ENCODE data around the gene ALAS2.
A peak's percentile ranks its signal among the peaks of the same experiment; 100 is the strongest.

ALAS2 gene

DNA sequence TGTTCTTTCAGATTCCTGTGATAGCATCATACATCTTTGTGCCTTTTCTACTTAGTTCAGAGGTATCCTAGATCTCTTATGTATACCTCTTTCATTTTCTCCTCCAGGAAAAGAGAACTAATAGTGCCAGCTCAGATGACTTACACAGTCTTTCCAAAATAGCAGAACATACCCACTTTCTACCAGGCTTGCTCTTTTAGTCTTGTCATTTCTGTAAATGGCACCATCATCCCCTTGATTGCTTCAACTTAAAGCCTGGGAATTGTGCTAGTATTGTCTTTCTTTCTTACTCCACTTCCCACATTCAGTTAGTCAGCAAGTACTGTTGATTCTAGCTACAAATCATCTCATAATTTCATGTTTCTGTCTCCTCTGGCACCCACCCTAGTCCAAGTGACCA is 25.5 kb downstream of the ALAS2 start:
- no peak for DNase-seq (ENCODE audit: low read depth)
- H3K4me3 ChIP-seq (ENCODE audit: low read depth, low read length), result no peak overlapping the region
- TF ChIP-seq, protein P1, sequence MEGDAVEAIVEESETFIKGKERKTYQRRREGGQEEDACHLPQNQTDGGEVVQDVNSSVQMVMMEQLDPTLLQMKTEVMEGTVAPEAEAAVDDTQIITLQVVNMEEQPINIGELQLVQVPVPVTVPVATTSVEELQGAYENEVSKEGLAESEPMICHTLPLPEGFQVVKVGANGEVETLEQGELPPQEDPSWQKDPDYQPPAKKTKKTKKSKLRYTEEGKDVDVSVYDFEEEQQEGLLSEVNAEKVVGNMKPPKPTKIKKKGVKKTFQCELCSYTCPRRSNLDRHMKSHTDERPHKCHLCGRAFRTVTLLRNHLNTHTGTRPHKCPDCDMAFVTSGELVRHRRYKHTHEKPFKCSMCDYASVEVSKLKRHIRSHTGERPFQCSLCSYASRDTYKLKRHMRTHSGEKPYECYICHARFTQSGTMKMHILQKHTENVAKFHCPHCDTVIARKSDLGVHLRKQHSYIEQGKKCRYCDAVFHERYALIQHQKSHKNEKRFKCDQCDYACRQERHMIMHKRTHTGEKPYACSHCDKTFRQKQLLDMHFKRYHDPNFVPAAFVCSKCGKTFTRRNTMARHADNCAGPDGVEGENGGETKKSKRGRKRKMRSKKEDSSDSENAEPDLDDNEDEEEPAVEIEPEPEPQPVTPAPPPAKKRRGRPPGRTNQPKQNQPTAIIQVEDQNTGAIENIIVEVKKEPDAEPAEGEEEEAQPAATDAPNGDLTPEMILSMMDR (IDR thresholded peaks at IDR 0.05; ENCODE audit: control insufficient read depth, extremely low read depth, insufficient read depth), result no peak

DNA sequence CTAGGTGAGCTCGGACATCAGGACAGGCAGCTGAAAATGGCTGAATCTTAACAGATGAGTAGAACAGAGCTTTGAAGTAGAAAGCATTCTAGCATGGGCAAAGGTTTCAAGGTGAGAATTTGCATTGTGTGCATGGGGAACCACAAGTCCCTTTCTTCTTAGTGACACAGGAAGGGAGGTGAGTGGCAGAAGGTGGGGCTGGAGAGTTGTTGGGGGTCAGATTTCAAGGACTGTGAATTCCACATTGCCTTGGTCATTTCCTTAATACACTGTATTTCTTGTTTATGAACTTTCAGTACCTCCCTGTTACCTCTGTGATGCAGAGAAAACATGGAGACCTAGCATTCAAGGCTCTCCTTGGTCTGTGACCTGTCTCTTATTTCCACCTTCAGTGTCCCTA is 26.5 kb downstream of the ALAS2 start:
- TF ChIP-seq, protein P1 (IDR thresholded peaks at IDR 0.05; ENCODE audit: control insufficient read depth, extremely low read depth, insufficient read depth), result no peak
- no peak for DNase-seq (ENCODE audit: low read depth)
- H3K4me3 ChIP-seq (ENCODE audit: low read depth, low read length), result no peak overlapping the region

DNA sequence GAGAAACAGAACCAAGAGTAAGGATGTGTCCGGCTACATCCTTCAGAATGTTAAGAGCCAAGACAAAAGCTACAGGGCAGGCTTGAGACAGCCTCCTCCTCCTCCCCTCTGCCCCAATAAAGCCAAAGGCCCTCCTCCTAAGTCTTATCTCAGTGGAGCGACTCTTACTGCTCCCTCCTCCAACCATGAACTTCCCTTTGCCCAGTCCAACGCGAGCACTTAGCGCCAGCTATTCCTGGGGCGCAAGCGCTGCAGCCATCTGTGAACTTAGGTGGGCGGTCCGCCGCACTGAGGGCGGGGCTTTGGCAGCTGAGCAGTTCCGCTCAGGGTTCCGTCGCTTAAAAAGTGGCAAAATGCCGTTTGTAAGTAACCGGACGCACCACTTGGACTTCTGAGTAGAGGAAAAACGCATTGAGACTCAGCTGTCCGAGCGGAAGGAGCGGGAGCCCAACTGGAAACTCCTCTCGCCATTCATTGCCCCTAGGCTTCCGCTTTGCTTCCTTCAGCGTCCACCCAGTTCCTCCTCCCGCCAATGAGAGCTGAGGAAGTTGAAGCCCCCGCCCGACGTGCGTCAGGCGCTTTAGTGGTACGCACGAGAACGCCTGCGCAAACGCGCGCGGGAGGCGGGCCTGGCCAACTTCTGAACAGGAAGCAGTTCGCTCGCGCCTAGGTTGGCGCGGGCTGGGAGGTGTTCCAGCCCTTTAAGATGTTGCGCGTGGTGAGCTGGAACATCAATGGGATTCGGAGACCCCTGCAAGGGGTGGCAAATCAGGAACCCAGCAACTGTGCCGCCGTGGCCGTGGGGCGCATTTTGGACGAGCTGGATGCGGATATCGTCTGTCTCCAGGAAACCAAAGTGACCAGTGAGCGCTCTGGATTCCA is 30.8 kb downstream of the ALAS2 start, which contains the start of gene APEX2:
APEX2 (plus strand) TSS at position 647 of the 882 bp plus-strand sequence; CDS start at position 707, 60 bp downstream.
- DNase-seq (ENCODE audit: low read depth), result peak; percentile 89
- TF ChIP-seq, protein P1 (IDR thresholded peaks at IDR 0.05; ENCODE audit: control insufficient read depth, extremely low read depth, insufficient read depth), result no peak
- H3K4me3 ChIP-seq (ENCODE audit: low read depth, low read length), result peak within 1 kb of the TSS; percentile 60

DNA sequence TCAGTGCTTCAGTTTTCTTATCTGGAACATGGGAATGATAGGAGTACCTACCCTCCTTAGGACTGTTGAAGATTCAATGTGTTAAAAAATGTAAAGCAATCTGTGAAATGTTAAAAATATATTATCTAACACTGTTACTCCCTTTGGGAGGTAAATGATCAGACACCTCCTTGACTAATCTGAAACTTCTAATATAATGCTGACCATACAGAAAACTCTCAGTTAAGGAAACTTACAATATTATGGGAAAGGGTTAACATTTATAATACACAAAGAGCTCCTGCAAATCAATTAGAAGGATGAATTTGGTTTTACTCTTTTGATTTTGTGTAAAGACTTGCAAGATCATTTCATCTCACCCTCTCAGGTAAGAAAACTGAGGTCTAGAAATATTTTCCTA is 35.2 kb downstream of the ALAS2 start:
- DNase-seq (ENCODE audit: low read depth), result no peak
- no peak overlapping the region for H3K4me3 ChIP-seq (ENCODE audit: low read depth, low read length)
- TF ChIP-seq, protein P1 (IDR thresholded peaks at IDR 0.05; ENCODE audit: control insufficient read depth, extremely low read depth, insufficient read depth), result no peak

DNA sequence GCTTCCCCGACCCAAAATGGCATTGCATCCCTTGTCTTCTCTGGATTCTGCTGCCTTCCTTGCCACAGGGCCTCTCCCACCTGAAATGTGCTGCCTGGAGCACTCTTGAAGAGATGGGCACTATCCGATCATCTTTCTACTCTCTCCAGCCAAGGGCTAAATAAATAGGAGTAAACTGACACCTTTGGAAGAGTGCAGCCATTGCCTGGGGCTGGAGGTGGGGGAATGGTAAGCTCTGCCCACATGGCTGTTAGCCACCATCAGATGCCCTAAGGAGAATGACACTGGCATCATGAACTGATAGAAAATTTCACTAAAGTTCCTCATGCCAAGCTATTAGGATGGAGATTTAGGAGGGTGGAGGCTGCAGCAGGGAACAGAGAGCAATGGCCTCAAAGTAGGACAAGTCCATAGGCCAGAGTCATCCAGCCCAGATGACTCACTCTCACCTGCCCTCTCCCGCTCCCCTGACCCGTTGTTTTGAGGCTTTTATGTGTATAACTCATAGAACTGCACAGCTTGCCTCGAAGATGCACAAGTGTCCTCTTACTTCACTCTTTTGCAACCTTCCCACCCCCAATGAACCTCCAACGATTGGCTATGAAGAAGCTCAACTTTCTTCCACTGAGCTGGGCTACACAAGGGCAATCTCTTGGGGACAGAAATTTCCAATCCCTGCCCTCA is 36.0 kb downstream of the ALAS2 start:
- TF ChIP-seq, protein P1 (IDR thresholded peaks at IDR 0.05; ENCODE audit: control insufficient read depth, extremely low read depth, insufficient read depth), result no peak
- DNase-seq (ENCODE audit: low read depth), result no peak
- H3K4me3 ChIP-seq (ENCODE audit: low read depth, low read length), result no peak overlapping the region

DNA sequence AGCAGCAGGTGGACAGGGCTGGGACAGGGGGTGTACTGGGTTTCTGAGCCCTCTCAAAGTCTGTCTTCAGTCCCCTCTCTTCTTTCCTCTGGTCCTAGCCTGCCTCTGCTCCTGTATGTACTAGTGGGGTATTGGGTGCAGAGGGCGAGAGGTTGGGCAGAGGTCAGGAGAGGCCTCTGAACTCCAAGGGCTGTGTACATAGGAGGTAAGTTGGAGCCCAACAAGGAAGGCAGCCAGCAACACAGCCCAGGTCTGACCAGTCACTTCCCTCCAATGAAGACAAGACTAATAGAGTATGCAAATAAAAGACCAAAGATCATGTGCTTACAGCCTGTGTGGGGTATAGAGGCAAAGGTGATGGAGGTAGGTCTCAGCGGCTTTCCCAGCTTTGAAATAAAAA is 36.7 kb downstream of the ALAS2 start, which contains the start of gene PFKFB1:
PFKFB1 (minus strand) TSS at position 90 of the 400 bp plus-strand sequence. CDS start 181 bp downstream, outside the sequence.
- TF ChIP-seq, protein P1 (IDR thresholded peaks at IDR 0.05; ENCODE audit: control insufficient read depth, extremely low read depth, insufficient read depth), result no peak
- DNase-seq (ENCODE audit: low read depth), result no peak

More for the DNA sequence above, 36.7 kb downstream of the ALAS2 start, which contains the start of gene PFKFB1:
- H3K4me3 ChIP-seq (ENCODE audit: low read depth, low read length), result no peak within 1 kb of the TSS
